OCI-LY7 (cell line): Measurements from ENCODE around the gene GPR84. TPM values are rescaled to one million over a fixed set of nuclear protein-coding genes. Genes with fewer than 3 reads are reported as not detected.
A peak's percentile ranks its signal among the peaks of the same experiment; 100 is the strongest.

Experiments used
- BruUV-seq: library from RNA; stranded (reverse); fragments of 400-500 nt; replicated peaks from 2 replicates; lab custom pipeline; 2021; lab: Mats Ljungman, UMichigan
- CTCF ChIA-PET: fragments of 300-600 bp; sonication (Branson Sonifier 250); formaldehyde crosslinking; loops from one replicate; lab custom pipeline; 2022; ENCODE audit warnings: antibody characterized with exemption; ENCODE audit not compliant: unreplicated experiment; lab: Charles Lee
- POLR2A ChIA-PET: fragments of 300-600 bp; sonication (Branson Sonifier 250); formaldehyde crosslinking; loops from one replicate; lab custom pipeline; 2022; ENCODE audit warnings: antibody characterized with exemption; lab: Charles Lee
- DNase-seq: peaks from one replicate; pipeline ENCODE4 v3.0.0-alpha.2; 2015; ENCODE audit warnings: low spot score
- H2AFZ ChIP-seq: fragments of 200-600 bp; sonication (generic), shearing (Covaris generic); 2 replicates; pipeline ENCODE4 v1.6.1; 2014; ENCODE audit warnings: mild to moderate bottlenecking, antibody characterized with exemption, low read length, moderate library complexity
- H3K27ac ChIP-seq: fragments of 200-600 bp; sonication (generic); 2 replicates; pipeline ENCODE4 v1.5.1; 2014; ENCODE audit warnings: mixed run types, low read depth, mild to moderate bottlenecking, moderate library complexity, low read length, inconsistent platforms; ENCODE audit not compliant: poor library complexity, severe bottlenecking
- H3K36me3 ChIP-seq: fragments of 200-600 bp; sonication (generic); 2 replicates; pipeline ENCODE4 v1.6.1; 2014; ENCODE audit warnings: mild to moderate bottlenecking, antibody characterized with exemption, low read length, moderate library complexity, mixed read lengths; ENCODE audit not compliant: insufficient read depth
- H3K4me1 ChIP-seq: fragments of 200-600 bp; sonication (generic); 2 replicates; pipeline ENCODE4 v1.5.1; 2014; ENCODE audit warnings: mild to moderate bottlenecking, low read length; ENCODE audit not compliant: insufficient read depth, poor library complexity, severe bottlenecking
- H3K4me2 ChIP-seq: fragments of 200-600 bp; sonication (generic); 2 replicates; pipeline ENCODE4 v1.6.1; 2014; ENCODE audit warnings: mild to moderate bottlenecking, low read length
- H3K4me3 ChIP-seq: fragments of 200-600 bp; sonication (generic); 2 replicates; pipeline ENCODE4 v1.5.1; 2014; ENCODE audit warnings: mild to moderate bottlenecking, low read depth, low read length; ENCODE audit not compliant: poor library complexity, severe bottlenecking
- H3K79me2 ChIP-seq: fragments of 200-600 bp; sonication (generic); 2 replicates; pipeline ENCODE4 v1.6.1; 2016; ENCODE audit warnings: low read depth, mild to moderate bottlenecking, low read length, moderate library complexity, mixed read lengths; ENCODE audit not compliant: insufficient read depth
- H3K9me2 ChIP-seq: fragments of 200-600 bp; sonication (generic); 2 replicates; pipeline ENCODE4 v1.6.1; 2016; ENCODE audit warnings: mild to moderate bottlenecking, low read length, mixed read lengths; ENCODE audit not compliant: insufficient read depth
- H3K9me3 ChIP-seq: fragments of 200-600 bp; sonication (generic); 2 replicates; pipeline ENCODE4 v1.6.1; 2014; ENCODE audit warnings: mild to moderate bottlenecking, mixed run types, low read length, mixed read lengths
- H4K20me1 ChIP-seq: fragments of 200-600 bp; sonication (generic); 2 replicates; pipeline ENCODE4 v1.6.1; 2014; ENCODE audit warnings: mild to moderate bottlenecking, antibody characterized with exemption, low read length, moderate library complexity, mixed read lengths; ENCODE audit not compliant: insufficient read depth
- CTCF ChIP-seq: fragments of 200-600 bp; sonication (generic); conservative IDR thresholded peaks from 2 replicates; pipeline ENCODE4 v1.5.1; 2014; ENCODE audit warnings: mild to moderate bottlenecking, antibody characterized with exemption, low read length, moderate library complexity, mixed read lengths
- EZH2phosphoT487 ChIP-seq: fragments of 200-600 bp; sonication (generic); IDR thresholded peaks from 2 replicates; pipeline ENCODE4 v1.6.1; 2018; ENCODE audit warnings: low read depth, borderline replicate concordance, mild to moderate bottlenecking, mixed run types, antibody characterized with exemption, low read length, moderate library complexity, mixed read lengths
- intact Hi-C: fragments of 100-400 bp; cut with micrococcal nuclease; formaldehyde crosslinking; loops from one replicate; pipeline ENCODE4 v1.10.0; 2022; ENCODE audit not compliant: unreplicated experiment
- total RNA-seq, 2 experiments: library from RNA; depleted of rRNA in 1 of 2; stranded (reverse); fragments of >200 nt in 1 of 2; shearing (Covaris generic) in 1 of 2; gene quantifications; 2 replicates each; pipeline ENCODE4 v1.2.3, GENCODE V29; 2014 to 2022

Gene GPR84
- total RNA-seq, 2 experiments from 2014 or later, result 0.30 TPM; not detected in 1

DNA sequence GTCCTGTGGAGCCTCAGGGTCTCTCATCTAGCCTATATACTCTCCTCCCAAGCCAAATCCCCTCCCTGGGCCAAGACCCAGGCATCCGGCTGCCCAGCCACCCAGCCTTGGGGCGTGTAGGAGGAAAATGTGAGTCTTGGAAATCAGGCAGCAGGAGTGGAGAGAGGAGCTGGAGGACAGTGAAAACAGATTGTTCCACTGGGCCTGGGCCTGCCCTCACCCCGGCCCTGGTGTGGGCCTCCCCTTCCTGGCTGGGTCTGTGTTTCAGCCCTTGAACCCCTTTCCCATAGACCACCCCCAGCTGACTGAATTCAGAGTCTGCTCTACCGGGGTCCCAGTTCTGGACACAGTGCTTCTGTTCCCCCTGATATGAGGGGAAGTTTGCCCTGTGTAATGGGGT lies 48.1 kb upstream of the GPR84 start:
- Histone ChIP-seq H2AFZ (peak overlapping the region; percentile 69; the same call in 1 of the 2 replicates), H3K9me3 (no peaks in the 10 kb centered on the region), H3K4me2 (no peak overlapping the region), H3K79me2 (no peaks in the 10 kb centered on the region), H3K4me3 (no peak overlapping the region), H3K36me3 (no peaks in the 10 kb centered on the region), H3K4me1 (peaks cover 38% of the 10 kb centered on the region), H3K27ac (peak overlapping the region; percentile 12), H3K9me2 (no peaks in the 10 kb centered on the region), H4K20me1 (no peaks in the 10 kb centered on the region)
- no peak for TF ChIP-seq CTCF
- no peak for TF ChIP-seq EZH2phosphoT487
- no peak for DNase-seq
- no TSS peak for BruUV-seq
- CTCF ChIA-PET, result interaction anchor here (1.0 to 1.7 kb wide), 4 partner anchors 10 to 87 kb away, joined by 3 to 5 read pairs (median 3); partner anchors contain the start of gene COPZ1
- intact Hi-C loops, result no loop called here
- POLR2A ChIA-PET, result no interaction called here

DNA sequence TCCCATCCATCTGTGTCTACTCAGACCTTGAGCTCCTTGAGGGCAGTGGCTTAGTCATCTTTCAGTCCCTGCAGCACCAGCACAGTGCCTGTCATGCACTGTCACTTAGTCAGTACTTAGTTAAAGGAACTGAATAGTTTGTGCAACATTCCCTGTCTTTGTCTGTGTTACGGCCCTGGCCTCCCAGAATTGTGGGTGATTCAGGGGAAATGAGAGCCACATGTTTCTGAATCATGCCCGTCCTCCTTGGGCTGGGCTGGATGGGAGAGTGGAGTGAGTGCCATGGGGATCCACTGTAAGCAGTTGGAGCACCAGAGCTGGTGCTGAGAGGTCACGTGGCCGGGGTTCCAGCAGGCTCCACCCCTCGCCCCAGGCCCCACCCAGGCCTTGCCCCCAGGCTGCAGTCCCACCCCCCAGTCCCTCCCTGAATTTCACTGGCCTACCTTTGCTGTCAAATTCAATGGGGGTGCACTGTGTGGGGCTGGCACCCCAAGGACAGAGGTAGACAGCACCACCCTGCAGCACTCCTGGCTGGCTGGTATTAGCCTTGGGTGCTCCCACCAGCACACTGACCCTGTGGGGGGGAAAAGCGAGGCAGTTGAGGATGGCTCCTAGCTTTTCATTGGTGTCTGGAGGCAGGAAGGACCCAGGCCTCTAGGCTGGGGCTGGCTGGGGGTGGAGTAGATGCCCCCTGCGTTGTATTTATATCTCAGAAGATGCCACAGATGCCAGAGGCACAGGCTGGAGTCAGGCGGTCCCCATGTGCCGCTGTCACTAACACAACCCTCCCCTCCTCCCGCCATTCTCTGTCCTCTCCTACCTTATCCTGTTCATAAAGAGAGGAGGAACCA lies 47.3 kb upstream of the GPR84 start:
- H3K36me3 ChIP-seq, result no peaks in the 10 kb centered on the region
- no peaks in the 10 kb centered on the region for H3K9me2 ChIP-seq
- peak; percentile 57 for DNase-seq
- intact Hi-C loops, result no loop called here
- H3K4me3 ChIP-seq, result no peak overlapping the region
- BruUV-seq, result no TSS peak
- no peak overlapping the region for H3K27ac ChIP-seq
- no peaks in the 10 kb centered on the region for H3K9me3 ChIP-seq
- ChIA-PET CTCF (interaction anchor here (0.6 to 1.4 kb wide), 3 partner anchors 12 to 87 kb away, joined by 3 to 10 read pairs (median 3); no protein-coding TSS in a partner anchor), POLR2A (no interaction called here)
- H3K4me1 ChIP-seq, result peaks cover 33% of the 10 kb centered on the region
- TF ChIP-seq CTCF, result no peak
- no peak for TF ChIP-seq EZH2phosphoT487
- H3K4me2 ChIP-seq, result peak overlapping the region; percentile 11; the same call in 1 of the 2 replicates
- H2AFZ ChIP-seq, result peak overlapping the region; percentile 91
- no peaks in the 10 kb centered on the region for H3K79me2 ChIP-seq
- no peaks in the 10 kb centered on the region for H4K20me1 ChIP-seq

DNA sequence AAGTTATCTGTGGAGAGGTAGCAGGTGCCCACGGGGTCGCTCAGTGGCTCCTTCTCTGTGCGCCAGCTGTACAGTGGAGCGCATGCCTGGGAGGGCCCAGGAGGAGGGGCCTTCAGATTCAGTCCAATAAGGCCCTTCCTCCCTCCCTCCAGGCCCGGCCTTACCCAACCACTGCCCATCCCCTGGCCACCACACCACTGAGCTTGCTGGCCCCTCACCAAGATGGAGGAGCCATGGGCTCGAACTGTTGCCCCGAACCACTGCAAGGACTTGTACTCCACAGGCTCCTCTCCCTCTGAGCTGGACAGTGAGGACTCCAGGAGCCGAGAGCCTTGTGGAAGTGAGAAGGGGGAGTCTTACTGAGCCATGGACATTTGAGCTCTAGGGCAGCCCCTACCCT lies 45.0 kb upstream of the GPR84 start:
- H3K36me3 ChIP-seq, result no peaks in the 10 kb centered on the region
- no peaks in the 10 kb centered on the region for H4K20me1 ChIP-seq
- no peak overlapping the region for H2AFZ ChIP-seq
- CTCF ChIA-PET, result no interaction called here
- no peak overlapping the region for H3K4me3 ChIP-seq
- DNase-seq, result no peak
- no peak overlapping the region for H3K27ac ChIP-seq
- TF ChIP-seq CTCF, result no peak
- no peak for TF ChIP-seq EZH2phosphoT487
- no peak overlapping the region for H3K4me2 ChIP-seq
- intact Hi-C loops, result no loop called here
- H3K4me1 ChIP-seq, result peaks cover 30% of the 10 kb centered on the region
- POLR2A ChIA-PET, result interaction anchor here (0.6 to 1.3 kb wide), 2 partner anchors 9 to 34 kb away, joined by 3 read pairs; no protein-coding TSS in a partner anchor
- H3K79me2 ChIP-seq, result no peaks in the 10 kb centered on the region
- no peaks in the 10 kb centered on the region for H3K9me3 ChIP-seq
- no TSS peak for BruUV-seq
- no peaks in the 10 kb centered on the region for H3K9me2 ChIP-seq
